OCI-LY3 (cell line): ENCODE measurements around the gene PGAP6.

Source experiments
- H2AFZ ChIP-seq: fragments of 200-600, 300-600 bp; shearing (Covaris generic); 2 replicates; pipeline ENCODE4 v1.6.0; 2014; ENCODE audit warnings: antibody characterized with exemption, low read depth, low read length
- H3K27ac ChIP-seq: fragments of 200-600, 300-600 bp; sonication (generic); 2 replicates; pipeline ENCODE4 v1.5.1; 2014; ENCODE audit warnings: mild to moderate bottlenecking, low read length, moderate library complexity, mixed read lengths
- H3K27me3 ChIP-seq: fragments of 200-600, 300-600 bp; sonication (generic); 2 replicates; pipeline ENCODE4 v1.6.1; 2014; ENCODE audit warnings: low read depth, low read length, mixed read lengths
- H3K36me3 ChIP-seq: fragments of 200-600, 300-600 bp; sonication (generic); replicated peaks from 2 replicates; pipeline ENCODE3; 2014; ENCODE audit warnings: low read depth, low read length, mixed read lengths
- H3K4me1 ChIP-seq: fragments of 300-600, 200-600 bp; sonication (generic); 2 replicates; pipeline ENCODE4 v1.6.1; 2014; ENCODE audit warnings: low read length, mixed read lengths
- H3K4me2 ChIP-seq: fragments of 200-600, 300-600 bp; sonication (generic); 2 replicates; pipeline ENCODE4 v1.6.1; 2014; ENCODE audit warnings: low read length, mixed read lengths
- H3K4me3 ChIP-seq: fragments of 300-600, 200-600 bp; sonication (generic); 2 replicates; pipeline ENCODE4 v1.5.1; 2014; ENCODE audit warnings: antibody characterized with exemption, mild to moderate bottlenecking, low read length, moderate library complexity
- H3K79me2 ChIP-seq: fragments of 300-600, 200-600 bp; shearing (Covaris generic); 2 replicates; pipeline ENCODE4 v1.6.1; 2014; ENCODE audit warnings: mild to moderate bottlenecking, low read length, mixed read lengths
- H3K9ac ChIP-seq: fragments of 300-600, 200-600 bp; shearing (Covaris generic); 2 replicates; pipeline ENCODE4 v1.6.0; 2014; ENCODE audit warnings: mild to moderate bottlenecking, low read length, moderate library complexity
- H3K9me3 ChIP-seq: fragments of 200-600, 300-600 bp; shearing (Covaris generic); 2 replicates; pipeline ENCODE4 v1.6.1; 2014; ENCODE audit warnings: low read length, mixed read lengths; ENCODE audit not compliant: insufficient read depth
- H4K20me1 ChIP-seq: fragments of 200-600, 300-600 bp; sonication (generic); 2 replicates; pipeline ENCODE4 v1.6.1; 2016; ENCODE audit warnings: low read length, mixed read lengths; ENCODE audit not compliant: insufficient read depth
- CTCF ChIP-seq: fragments of 200-600, 300-600 bp; sonication (generic); IDR thresholded peaks from 2 replicates; pipeline ENCODE4 v1.5.1; 2014; ENCODE audit warnings: antibody characterized with exemption, low read length, low read depth
- EZH2phosphoT487 ChIP-seq: fragments of 200-600 bp; shearing (Covaris generic); IDR thresholded peaks from 2 replicates; pipeline ENCODE4 v1.6.1; 2018; ENCODE audit warnings: antibody characterized with exemption, mixed run types, low read depth

PGAP6 gene

GRCh38 chr16:322476-323143 lies 59.2 kb downstream of the PGAP6 start:
- Histone ChIP-seq H3K4me3 (no peak overlapping the region), H4K20me1 (peaks cover 50% of the 10 kb centered on the region), H3K79me2 (peaks cover 51% of the 10 kb centered on the region), H3K36me3 (no peaks in the 10 kb centered on the region), H3K4me1 (peaks cover 2% of the 10 kb centered on the region; the same call in 1 of the 2 replicates), H3K4me2 (no peak overlapping the region), H3K9me3 (no peaks in the 10 kb centered on the region), H2AFZ (no peak overlapping the region), H3K27ac (no peak overlapping the region), H3K9ac (no peak overlapping the region), H3K27me3 (no peaks in the 10 kb centered on the region)
- TF ChIP-seq CTCF (no peak), EZH2phosphoT487 (no peak)

GRCh38 chr16:321532-321931 lies 60.2 kb downstream of the PGAP6 start:
- Histone ChIP-seq H3K36me3 (no peaks in the 10 kb centered on the region), H4K20me1 (peaks cover 56% of the 10 kb centered on the region), H3K27me3 (no peaks in the 10 kb centered on the region), H3K9me3 (no peaks in the 10 kb centered on the region), H3K9ac (no peak overlapping the region), H3K27ac (no peak overlapping the region), H3K4me1 (peaks cover 2% of the 10 kb centered on the region; the same call in 1 of the 2 replicates), H3K4me3 (no peak overlapping the region), H3K4me2 (no peak overlapping the region), H3K79me2 (peaks cover 62% of the 10 kb centered on the region), H2AFZ (no peak overlapping the region)
- TF ChIP-seq CTCF (no peak), EZH2phosphoT487 (no peak)
